DMS153 treated with DMSO at 0.1 percent for 48 hours (cell line): Measurements from ENCODE around the gene TGFBR3.
"Not testable (repeated sequence)": the region's sequence is repeated elsewhere in the genome, so short reads cannot be mapped to it uniquely, and the experiment has no call there.

Source experiments
- DNase-seq: peaks from one replicate; lab custom pipeline; 2025; ENCODE audit not compliant: unreplicated experiment; lab: John Stamatoyannopoulos, UW

The TGFBR3 gene

DNA sequence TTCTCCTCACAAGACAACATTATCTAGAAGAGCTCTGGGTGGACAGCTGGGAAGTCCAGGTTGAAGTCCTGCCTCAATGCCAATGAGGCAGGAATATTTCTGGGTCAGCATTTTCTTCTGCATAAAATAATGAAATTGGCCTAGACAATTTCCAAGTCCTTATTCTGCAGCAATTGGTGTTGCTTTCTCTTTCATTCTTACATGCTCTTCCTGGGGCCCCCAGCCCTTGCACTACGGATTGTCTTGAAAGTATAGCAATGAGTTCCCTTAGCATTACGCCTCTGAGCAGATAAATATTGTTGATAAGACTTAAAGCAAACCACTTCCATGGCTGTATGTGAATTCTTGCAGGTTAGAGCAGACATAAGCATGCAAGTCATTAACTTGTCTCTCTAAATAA, 188.5 kb downstream of the TGFBR3 start:
- no peak for DNase-seq

DNA sequence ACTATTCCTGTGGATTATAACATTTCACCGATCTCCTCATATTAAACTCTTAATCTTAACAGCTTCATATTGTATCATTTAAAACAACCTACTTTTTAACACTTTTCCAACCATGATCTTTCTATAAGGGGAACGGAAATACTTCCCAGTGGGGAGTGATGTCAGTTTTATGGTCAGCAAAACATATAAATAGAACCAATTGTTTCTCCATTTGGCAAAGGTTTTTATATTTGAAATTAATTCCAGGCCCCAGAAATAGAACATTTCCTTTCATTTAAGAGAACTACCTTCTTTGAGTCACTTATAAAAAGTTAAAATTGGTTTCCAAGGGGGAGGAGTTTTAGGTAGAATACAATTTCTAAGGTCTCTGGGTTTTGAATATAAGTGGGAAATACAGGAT, 189.6 kb downstream of the TGFBR3 start:
- no peak for DNase-seq

DNA sequence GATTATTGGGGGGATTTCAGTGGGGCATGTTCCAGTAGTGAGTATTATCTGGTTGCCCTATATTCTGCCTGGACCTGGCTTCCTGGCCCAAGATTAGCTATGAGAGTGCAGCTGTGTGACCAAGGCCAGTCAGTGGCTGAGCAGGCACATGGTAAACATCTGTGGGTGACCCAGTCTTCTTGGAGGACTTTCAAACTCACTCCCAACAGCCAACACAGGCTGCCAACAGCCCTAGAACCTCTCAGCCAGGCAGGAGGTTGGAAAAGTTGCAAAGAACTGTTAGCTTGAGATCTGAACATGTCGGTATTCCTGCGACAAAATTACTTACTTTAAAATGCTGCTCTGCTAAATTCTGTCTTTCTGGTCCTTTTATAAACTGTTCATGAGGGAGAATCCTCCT, 192.4 kb downstream of the TGFBR3 start:
- no peak for DNase-seq

DNA sequence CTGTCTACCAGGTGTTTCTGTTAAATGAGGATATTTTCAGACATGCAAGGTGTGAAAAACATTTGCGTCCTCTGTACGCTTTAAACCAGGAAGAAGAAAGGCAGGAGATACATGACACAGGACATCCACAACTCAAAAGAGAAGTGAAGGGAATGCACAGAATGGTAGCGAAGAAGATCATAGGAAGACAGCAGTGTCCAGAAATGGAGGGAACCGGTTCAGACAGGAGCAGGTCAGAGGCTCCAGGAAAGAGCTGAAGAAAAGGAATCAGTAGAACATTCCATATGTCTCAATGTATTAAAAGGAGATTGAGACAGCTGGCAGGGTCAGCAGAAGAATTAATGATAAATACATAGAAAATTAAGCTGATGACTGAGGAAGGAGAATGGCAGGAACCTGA, 194.4 kb downstream of the TGFBR3 start:
- DNase-seq: no peak

DNA sequence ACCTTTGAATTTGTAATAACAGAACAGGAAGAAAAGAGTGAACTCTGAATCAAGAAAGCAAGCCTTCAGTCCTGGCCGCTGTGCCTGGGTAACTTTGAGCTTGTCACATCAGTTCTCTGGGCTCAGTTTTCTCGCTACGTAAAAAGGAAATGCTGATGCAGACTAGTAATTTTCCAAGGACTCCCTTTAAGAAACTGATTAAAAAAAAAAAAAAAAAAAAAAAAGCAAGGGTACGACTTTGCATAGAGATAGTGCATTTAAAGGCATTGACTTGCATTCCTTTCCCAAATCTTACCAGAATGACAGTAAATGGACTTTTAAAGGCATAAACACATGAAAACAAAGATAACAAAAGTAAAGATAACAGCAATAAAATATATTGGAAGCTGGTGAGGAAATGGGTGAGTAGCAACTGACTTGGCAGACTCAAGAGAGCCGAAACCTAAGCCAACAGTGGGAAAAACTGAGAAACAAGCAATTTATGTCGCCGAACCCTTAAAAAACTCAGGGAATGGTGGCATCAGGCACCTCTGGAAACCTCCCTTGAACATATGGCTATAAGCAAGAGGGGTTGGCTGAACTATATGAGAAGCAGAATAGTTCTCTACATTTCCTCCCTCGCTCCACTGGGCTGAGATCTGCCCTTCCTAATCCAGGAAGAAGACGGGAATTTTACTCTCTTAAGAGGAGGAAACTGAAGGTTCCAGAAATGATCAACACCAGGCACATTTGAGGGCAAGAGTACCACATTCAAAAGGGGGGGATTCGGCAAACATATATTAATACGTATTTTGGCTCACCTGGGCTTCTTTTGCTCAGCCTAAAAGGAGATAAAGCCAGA, 196.1 kb downstream of the TGFBR3 start:
- no peak for DNase-seq

DNA sequence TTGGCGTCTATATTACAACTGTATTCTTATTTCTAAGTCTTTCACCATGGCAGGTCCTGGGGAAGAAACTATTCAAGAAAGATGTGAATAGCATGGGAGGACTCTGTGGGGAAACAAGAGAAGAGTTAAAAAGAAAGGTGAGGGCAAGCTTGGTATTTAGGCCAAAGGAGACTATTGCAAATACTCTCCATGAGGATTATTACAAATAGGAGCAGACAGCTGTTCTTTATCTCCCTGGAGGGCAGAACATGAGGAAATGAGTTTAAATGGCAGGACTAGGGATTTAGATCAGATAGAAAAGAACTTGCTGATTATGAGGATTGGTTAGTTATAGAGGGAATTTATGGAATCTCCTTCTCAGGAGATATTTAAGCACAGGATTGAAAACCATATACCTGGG, 198.5 kb downstream of the TGFBR3 start:
- DNase-seq: no peak

DNA sequence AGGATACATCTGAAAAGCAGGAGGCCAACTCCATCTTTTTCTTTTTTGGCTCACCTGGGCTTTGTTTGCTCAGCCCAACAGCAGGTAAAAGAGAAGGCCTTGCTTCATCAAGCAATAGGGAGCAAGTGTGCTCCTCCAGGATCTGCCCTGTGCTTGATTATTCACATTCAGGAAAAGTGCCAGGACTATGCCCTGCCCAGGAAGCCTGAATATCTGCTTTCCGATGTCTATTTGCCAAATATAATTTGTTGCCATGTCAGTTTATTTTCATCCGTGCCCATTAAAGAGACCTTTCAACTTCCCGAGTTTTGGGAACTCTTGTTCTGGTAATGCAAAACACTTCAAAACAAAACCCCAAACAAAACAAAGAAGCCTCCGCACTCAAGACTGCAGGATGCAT, 200.0 kb downstream of the TGFBR3 start:
- DNase-seq: no peak

DNA sequence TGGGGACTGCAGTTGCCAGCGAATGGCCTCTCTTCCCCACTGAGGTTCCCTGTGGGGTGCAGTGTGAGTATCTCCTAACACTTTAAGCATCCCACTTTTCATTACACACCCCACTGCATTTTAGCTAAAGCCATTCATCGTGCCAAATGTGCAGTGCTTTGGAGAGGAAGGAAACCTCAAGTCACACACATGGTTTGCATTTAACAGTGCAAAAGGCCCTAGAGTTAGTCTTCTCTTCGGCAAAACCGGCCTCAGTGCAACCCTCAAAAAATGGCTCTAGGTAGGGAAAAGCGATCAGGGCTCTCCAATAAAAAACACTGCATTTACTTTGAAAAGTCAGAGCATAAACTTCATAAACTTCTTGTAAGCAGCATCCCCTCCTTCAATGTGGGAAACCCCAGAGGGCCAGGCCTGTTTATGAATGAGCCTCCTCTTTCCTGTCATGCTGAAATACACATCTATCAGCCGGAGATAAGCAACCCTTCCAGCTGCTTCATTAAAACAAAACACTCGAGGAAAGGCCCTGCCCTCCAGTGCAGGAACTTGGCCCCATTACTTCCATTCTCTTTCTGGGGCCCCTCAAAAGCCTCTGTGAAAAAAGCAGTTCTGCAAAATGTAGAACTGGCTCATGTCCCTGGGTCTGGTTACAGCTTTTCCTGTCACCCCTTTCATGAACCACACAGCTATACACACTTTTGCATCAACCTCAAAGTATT, 201.3 kb downstream of the TGFBR3 start:
- DNase-seq: no peak

DNA sequence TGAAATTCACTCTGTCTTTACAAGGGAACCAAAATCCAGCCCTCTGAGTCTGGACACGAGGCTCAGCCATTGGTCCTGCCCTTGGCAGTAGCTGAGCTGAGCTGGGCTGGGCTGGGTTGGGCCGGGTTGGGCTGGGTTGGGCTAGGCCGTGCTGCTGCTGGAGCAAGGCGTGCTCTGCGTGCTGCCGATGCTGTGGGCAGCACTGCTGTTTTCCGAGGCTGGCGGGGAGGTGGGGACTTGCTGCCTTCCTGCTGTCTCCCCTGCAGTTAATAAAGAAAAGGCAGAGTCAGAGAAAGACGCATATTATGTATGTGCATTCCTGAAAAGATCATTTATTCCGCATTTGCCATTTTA, 202.4 kb downstream of the TGFBR3 start:
- no peak for DNase-seq

DNA sequence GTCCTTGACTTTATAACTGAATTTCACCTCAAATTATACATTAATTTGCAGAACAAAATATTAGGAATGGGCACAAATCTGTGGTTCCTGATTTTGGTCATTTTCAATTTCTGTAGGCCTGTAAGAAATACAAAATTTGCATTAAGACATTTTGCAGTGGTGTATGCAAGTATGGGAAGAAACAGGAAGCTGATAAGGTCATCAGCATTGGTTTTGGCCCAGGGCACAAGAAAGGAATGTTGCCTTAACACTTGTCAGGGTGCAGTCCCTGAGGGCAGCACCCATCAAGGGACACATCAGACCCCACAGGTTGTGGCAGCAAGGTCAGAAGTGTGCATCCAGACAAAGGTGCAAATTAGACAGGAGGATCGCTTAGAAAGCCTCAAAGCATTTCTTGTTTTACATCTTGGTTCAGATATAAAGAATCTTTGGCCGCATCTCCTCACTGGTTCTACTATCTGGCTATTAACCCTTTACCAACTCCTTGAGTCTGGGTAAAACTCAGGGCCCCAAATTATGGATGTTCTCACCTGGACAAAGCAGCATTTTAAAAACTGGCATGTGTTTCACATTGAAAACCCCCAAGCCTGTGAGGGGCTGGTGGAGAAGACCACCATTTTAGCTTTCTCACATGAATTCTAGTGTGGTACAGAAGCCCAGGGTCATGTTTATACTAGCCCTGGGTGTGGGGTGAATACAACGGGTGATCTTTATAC, 202.9 kb downstream of the TGFBR3 start:
- DNase-seq: no peak

DNA sequence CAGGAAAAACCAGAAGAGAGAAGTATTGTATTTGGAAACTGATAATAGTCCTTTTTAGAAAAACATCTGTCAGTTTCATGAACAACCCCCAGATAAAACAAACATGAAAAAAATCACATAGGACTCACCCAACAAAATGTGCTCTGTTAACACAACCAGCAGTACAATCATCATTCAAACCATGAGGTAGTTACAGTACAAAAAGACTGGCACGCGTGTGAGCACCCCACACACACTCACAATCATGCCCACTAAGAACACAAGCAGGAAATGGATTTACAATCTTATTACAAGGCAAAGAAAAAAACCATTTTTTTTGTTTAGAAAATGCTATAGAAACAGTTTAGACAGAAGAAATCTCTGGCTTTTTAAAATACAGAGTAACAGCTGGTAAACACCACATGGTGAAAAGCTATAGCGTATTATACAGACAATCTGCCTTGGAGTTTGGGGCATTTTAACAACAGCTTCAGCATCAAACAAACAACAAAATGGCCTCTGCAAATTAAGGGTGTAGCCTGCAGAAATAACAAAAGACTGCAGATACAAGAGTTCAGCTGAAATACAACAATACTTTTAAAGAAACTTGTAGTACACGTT, 205.3 kb downstream of the TGFBR3 start:
- DNase-seq: no peak

DNA sequence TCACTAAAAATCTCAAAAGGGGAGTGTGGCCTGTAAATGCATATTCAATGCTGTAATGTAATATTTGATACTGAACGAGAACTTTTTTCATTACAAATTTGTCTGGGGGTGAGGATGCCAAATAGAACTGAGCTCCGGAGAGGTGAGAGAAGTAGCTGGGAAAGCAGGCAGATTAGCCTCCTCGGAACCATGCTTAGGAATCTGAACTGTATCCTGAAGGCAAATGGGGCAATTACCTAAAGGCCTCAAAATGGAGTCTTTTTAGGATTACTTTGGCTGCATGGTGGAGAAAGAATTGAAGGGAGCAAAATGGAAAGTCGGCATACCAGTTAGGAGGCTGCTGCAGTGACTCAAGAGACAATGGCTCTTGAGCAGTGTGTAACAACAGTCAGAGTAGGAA, 206.5 kb downstream of the TGFBR3 start:
- DNase-seq: no peak

DNA sequence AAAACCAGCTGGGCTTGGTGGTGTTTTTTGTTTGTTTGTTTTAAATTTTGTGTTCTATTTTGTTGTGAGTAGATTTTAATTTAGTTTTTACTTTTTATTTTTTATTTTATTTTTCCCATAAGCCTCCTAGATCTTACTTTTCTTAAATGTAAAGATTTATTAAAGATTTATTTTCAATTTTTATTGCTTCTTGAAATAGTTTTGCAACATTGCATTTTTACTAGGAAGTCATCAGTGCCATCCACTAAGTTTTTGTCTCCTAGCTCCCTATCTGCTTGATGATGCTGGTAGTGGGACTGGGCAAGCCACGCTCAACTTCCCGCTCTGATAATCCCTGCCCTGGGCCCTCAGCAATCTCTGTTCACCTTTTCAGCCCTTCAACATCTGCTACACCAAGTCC, 209.9 kb downstream of the TGFBR3 start:
- DNase-seq: no peak

DNA sequence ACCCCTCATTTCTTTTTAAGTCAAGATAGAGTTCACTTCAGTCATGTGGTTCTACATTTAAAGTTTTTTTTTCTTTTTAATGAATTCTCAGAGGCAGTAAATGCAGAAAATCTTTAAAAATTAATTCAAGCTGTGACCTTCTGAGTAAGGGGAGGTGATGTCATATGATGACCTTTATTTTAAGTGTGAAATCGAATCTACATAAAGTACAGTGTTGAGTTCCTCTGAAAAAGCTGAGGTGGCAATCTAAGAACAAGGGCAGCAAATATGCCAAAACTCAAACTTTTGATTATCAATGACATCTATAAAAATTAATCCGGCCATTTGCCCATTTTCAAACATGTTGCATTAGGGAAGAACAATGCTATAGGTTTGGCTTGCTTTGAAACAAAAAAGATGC, 211.8 kb downstream of the TGFBR3 start:
- DNase-seq: no peak

DNA sequence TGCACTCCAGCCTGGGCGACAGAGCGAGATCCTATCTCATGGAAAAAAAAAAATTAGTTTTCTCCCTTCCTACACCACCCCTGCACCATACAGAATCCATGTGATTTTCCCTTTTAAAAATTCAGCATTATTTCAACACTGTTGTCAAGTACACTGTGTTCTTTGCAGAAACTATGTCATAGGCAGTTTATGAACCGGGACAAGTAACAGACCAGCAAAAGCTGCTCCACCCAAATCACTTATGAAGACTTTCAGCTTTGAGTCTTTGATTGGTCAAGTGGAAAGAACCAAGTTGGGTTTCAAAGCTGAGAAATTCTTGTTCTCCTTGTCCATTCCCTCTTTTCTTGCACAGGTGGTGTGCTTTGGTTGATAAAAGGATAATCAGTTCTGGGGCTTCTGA, 212.3 kb downstream of the TGFBR3 start:
- no peak for DNase-seq

DNA sequence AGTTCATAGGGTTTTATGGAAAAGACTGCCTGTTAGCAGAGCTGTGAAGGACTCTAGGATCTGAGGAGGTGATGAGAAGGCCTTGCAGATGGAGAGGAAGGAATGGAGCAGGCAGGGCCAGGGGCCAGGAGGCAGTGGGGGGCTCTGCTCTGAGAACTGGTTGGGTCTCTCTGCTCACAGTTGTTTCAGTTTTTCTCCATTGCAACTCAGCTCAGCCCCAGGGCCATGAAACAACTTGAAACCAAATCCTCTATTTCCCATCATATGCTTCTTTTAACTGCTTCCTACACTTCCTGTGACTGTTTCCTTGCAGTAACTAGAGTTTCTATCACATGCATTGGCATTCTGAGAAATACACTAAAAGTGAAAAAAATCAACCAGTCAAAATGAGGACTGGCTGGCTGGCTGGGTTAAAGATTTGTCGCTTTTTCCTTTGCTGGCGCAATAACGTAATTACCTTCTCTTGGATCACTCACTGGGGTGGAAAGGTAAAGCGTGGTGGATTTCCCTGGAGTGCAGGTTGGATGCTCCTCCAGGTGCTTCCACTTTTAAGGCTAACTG, 213.3 kb downstream of the TGFBR3 start:
- DNase-seq: no peak

DNA sequence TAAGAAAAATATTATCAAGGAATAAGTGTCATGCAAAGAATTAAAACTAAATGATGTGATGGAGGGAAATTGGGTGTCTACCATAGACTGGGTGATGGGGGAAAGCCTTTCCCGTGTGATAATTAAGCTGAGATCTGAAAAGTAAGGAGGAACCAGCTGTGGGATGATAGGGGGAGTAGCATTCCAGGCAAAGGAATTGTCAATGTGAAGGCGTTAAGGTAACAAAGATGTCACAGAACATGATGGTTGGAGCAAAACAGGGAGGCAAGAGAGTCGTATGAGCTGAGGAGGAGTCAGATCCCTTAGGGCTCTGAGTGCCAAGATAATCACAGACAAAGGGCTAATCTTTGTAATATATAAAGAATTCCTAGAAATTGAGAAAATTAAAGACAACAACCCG, 215.2 kb downstream of the TGFBR3 start:
- DNase-seq: no peak

DNA sequence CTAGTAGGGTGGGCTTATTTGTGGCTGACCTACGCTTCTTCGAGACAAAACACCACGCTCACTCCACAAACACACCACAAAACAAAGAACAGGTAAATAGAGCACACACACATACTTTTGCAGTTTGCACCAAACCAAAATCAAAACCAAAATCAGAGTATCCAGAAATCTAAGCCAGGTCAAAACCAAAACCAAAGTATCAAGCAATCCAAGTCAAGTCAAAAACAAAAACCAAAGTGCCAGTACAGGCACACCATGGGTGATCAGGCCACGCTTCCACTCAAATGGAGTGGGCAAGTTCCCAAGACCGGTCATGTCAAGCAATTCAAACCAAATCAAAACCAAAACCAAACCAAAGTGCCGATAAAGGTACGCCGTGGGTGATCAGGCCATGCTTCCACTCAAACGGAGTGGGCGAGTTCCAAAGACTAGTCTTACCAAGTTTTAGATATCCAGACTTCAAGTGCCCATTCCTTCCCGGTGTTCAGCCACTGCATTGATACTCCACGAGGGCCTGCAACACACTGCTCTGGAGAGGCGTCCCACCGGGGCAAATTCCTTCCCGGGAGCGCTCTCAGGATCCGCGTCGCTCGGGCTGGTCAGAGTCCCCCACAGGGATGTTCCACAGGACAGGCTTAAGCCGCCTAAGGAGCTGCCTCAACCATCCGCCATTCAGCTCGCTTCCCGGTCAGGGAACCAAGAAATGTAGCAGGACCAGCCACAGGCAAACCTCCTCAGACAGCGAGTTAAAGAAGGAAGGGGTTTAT, 216.2 kb downstream of the TGFBR3 start:
- DNase-seq: no peak

DNA sequence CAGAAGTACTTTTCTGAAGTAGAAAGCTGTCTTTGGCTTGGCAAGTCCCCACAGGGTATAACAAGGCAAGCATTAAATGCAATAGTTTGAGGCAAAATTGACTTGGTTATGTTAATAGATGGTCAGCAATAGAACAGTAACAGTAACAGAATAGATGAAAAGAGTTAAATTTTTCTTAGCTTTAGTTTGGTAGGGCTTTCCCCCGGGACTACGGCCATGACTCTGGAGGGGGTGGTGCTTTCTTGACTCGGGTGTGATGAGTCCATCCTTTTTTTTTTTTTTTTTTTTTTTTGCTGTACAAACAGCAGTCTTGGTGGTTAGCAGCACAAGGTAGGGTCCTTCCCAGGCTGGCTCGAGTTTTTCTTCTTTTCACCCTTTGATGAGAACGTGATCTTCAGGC, 219.3 kb downstream of the TGFBR3 start:
- not testable (repeated sequence) for DNase-seq

DNA sequence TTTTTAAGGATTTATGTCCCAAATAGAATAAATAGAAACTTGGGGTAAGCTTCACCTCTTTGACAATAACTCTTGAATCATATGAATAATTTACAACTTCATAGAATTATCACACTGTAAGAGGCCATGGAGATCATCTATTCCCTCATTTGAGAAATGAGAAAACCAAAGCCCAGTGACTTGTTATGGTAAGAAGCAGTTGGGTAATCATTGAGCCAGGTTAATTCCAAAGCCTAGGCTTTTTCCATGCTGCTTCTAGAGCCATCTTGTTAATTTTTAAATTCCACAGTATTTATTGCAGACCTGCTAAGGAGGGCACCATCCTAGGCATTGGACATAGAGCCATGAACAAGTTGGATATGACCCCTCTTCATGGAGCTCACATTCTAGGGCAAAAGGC, 224.8 kb downstream of the TGFBR3 start:
- DNase-seq: no peak

DNA sequence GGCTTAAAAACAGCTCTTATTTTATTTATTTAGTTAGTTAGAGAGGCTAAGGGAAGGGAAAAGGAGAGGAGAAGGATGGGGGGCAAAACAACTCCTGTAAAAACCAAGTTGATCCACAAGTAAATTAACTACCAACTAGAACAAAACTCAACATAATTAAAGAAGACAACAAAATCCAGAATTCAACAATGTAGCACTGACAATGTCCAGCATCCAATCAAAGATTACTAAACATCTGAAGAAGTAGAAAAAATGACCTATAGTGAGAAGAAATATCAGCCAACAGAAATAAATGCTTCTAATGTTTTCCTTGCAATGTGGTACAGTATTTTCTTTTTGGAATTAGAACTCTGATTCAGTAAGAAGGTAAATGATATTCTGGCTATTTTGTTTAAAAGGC, 225.2 kb downstream of the TGFBR3 start:
- DNase-seq: no peak
